ENCODE data around the gene KCNC2.
"Not testable (repeated sequence)": the region's sequence is repeated elsewhere in the genome, so short reads cannot be mapped to it uniquely, and the experiment has no call there.

The KCNC2 gene

DNA sequence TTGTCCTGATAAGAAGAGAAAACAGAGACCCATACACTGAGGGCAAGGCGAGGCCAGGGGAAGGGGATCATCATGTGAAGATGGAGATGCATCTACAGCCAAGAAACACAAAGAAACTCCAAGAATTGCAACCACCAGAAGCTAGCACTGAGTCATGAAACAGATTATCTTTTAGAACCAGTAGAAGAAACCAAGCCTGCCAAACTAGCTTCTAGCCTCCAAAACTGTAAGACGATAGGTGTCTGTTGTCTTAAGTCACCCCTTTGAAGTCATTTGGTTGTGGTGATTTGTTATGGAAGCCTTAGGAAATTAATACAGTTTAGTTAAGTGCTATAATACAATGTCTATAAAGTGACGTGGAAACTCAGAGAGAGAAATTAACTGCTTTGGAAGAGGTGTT is 15.4 kb downstream of the KCNC2 start:
- CTCF ChIA-PET = interaction anchor here (1.3 kb wide), 1 partner anchor 19 kb away, joined by 4 read pairs; no protein-coding TSS in a partner anchor
- POLR2A ChIA-PET = no interaction called here
- DNase-seq (ENCODE audit: extremely low spot score) = no peak
- TF ChIP-seq, protein P1, sequence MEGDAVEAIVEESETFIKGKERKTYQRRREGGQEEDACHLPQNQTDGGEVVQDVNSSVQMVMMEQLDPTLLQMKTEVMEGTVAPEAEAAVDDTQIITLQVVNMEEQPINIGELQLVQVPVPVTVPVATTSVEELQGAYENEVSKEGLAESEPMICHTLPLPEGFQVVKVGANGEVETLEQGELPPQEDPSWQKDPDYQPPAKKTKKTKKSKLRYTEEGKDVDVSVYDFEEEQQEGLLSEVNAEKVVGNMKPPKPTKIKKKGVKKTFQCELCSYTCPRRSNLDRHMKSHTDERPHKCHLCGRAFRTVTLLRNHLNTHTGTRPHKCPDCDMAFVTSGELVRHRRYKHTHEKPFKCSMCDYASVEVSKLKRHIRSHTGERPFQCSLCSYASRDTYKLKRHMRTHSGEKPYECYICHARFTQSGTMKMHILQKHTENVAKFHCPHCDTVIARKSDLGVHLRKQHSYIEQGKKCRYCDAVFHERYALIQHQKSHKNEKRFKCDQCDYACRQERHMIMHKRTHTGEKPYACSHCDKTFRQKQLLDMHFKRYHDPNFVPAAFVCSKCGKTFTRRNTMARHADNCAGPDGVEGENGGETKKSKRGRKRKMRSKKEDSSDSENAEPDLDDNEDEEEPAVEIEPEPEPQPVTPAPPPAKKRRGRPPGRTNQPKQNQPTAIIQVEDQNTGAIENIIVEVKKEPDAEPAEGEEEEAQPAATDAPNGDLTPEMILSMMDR (IDR thresholded peaks at IDR 0.05; ENCODE audit: control extremely low read depth, extremely low read depth, low read depth, missing control alignments) = no peak

DNA sequence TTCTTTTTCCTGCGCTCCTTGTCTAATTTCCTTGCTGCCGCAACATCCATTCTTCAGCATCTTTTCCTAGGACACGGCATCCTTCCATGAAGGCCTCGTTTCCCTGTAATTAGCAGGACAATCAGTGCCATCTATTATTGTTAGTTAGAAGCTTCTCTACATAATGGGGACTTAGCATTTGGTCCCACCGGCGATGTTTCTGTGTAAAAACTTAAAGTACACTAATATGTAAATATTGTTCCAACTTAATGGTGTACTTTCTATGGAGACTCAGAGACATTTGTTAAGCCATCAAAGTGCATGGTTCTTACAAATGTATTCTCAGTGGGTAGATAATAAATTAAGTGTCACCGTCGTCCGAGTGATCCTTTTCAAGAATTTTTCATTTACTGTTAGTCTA is 17.4 kb downstream of the KCNC2 start:
- no peak for DNase-seq (ENCODE audit: extremely low spot score)
- POLR2A ChIA-PET = no interaction called here
- TF ChIP-seq, protein P1 (IDR thresholded peaks at IDR 0.05; ENCODE audit: control extremely low read depth, extremely low read depth, low read depth, missing control alignments) = no peak
- CTCF ChIA-PET = no interaction called here

DNA sequence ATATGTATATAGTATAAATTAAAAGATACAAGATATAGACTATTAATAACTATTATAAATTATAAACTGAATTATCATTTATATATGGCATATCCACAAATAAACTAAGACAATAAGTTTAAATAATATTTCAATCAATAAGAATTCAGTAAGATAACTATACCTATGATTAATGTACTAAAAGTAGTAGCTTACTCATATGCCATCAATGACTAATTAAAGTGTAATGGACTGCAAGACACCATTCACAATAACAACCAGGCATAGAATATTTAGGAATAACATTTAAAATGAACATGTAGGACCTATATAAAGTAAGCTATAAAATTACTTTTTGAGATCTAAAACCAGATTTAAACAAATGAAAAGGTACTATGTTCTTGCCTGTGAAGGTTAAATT is 18.8 kb downstream of the KCNC2 start:
- TF ChIP-seq, protein P1 (IDR thresholded peaks at IDR 0.05; ENCODE audit: control extremely low read depth, extremely low read depth, low read depth, missing control alignments) = no peak
- ChIA-PET CTCF (interaction anchor here (0.8 to 1.6 kb wide), 2 partner anchors 19 to 34 kb away, joined by 3 to 4 read pairs; no protein-coding TSS in a partner anchor), POLR2A (no interaction called here)
- DNase-seq (ENCODE audit: extremely low spot score) = no peak

DNA sequence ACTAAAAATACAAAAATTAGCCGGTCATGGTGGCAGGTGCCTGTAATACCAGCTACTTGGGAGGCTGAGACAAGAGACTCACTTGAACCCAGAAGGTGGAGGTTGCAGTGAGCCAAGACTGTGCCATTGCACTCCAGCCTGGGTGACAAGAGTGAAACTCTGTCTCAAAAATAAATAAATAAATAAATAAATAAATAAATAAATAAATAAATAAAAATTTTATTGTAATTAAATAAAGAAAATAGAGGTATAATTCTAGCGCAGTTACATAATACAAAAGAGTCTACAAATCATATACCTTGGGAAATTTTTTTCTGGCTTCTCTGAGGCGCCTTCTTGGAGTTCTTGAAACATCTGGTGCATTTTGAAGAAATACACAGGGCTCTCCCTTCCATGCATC is 23.8 kb downstream of the KCNC2 start:
- DNase-seq (ENCODE audit: extremely low spot score); POLR2A ChIA-PET; CTCF ChIA-PET: not testable (repeated sequence)

DNA sequence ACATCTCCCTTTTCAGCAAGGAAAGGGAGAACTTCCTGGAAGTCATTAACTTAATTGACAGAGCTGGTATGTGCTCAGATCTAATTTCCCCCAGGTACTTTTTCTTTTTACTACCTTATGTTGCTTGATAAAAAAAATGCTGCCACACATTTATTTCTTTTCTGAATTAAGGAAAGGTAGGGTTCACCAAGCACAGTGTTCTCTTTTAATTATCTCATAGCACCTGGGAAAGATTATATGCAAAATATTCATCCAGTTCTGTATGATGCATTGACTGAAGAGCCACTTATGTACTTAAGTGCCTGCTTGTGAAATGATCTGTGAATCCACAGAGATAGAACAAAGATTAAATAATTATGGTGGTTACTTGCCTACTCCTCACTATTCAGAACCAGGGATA is 25.1 kb downstream of the KCNC2 start:
- POLR2A ChIA-PET = no interaction called here

DNA sequence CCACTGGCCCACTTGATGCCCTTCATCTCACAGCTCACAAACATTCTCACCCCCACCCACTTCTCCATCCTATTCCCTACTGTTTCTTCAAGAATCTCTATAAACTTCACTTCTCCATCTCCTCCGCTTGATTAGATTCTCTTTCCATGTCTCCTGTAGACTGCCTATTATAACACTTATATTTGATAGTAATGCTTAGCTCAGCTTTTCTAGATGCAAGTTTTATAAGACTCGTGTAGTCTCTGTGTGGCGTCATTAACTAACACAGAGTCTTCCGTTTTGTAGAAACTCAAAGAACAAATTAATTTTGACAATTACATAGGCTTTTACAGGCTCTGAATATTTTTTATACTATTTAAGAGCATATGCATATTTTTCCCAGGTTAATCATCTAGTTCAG is 25.7 kb downstream of the KCNC2 start:
- no peak for DNase-seq (ENCODE audit: extremely low spot score)

More for the DNA sequence above, 25.1 kb downstream of the KCNC2 start:
- CTCF ChIA-PET = no interaction called here
- TF ChIP-seq, protein P1 (IDR thresholded peaks at IDR 0.05; ENCODE audit: control extremely low read depth, extremely low read depth, low read depth, missing control alignments) = no peak
- no peak for DNase-seq (ENCODE audit: extremely low spot score)

DNA sequence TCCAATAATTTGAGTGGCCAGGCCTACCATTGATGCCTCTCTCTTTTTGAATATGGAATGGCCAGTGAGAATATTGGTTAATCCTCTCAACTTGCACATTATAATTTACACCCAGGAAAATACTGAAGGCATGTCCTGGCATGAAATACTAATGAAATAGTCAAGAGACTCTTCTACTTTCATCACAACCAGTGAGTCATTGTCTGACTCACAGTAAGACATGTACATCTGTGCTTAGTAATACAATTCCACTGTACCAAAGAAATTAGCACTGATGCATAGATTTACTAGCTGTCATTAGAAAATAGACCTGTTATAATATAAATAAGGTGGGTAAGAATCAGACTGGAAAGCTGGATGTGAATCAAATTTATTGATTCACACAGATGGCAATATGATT is 31.6 kb downstream of the KCNC2 start:
- ChIA-PET POLR2A (no interaction called here), CTCF (interaction anchor here (1.6 kb wide), 1 partner anchor 10 kb away, joined by 5 read pairs; no protein-coding TSS in a partner anchor)
- TF ChIP-seq, protein P1 (IDR thresholded peaks at IDR 0.05; ENCODE audit: control extremely low read depth, extremely low read depth, low read depth, missing control alignments) = no peak
- DNase-seq (ENCODE audit: extremely low spot score) = no peak

More for the DNA sequence above, 25.7 kb downstream of the KCNC2 start:
- POLR2A ChIA-PET = no interaction called here
- TF ChIP-seq, protein P1 (IDR thresholded peaks at IDR 0.05; ENCODE audit: control extremely low read depth, extremely low read depth, low read depth, missing control alignments) = no peak
- CTCF ChIA-PET = no interaction called here
